Epithelial cell of esophagus (primary cell): Measurements from ENCODE around the gene SPTBN1.

Experiments used
- DNase-seq: peaks from one replicate; pipeline ENCODE4 v3.0.0; 2010; ENCODE audit warnings: low read depth
- H3K4me3 ChIP-seq: 2 replicates; pipeline ENCODE4 v1.5.1; 2011; ENCODE audit warnings: mild to moderate bottlenecking, low read length, control low read depth
- CTCF ChIP-seq: IDR thresholded peaks from 2 replicates; pipeline ENCODE4 v1.5.1; 2011; ENCODE audit warnings: low read depth, mild to moderate bottlenecking, low read length, control low read depth, inconsistent platforms; ENCODE audit not compliant: insufficient read depth; ENCODE audit errors: missing control alignments

Gene SPTBN1

DNA sequence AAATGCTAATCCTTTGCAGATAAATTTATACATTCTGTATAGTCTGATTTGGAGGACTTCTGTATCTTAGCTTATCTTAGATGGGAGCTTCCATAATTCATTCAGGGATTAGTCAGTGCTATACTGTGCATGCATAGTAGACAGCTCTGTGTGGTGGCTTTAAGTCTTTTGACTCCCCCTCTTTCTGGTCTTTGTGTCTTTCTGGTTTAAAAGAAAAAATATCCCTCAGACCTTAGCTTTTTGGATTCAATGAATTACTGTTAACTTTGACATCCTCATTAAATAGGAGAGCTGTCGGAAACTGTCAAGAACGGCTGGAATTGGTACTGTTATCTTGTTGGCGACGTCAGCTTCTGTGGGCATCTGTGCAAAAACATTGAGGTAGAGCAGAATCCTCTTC lies 130.4 kb downstream of the SPTBN1 start:
- no peak for TF ChIP-seq CTCF
- H3K4me3 ChIP-seq = no peak overlapping the region
- DNase-seq = no peak

DNA sequence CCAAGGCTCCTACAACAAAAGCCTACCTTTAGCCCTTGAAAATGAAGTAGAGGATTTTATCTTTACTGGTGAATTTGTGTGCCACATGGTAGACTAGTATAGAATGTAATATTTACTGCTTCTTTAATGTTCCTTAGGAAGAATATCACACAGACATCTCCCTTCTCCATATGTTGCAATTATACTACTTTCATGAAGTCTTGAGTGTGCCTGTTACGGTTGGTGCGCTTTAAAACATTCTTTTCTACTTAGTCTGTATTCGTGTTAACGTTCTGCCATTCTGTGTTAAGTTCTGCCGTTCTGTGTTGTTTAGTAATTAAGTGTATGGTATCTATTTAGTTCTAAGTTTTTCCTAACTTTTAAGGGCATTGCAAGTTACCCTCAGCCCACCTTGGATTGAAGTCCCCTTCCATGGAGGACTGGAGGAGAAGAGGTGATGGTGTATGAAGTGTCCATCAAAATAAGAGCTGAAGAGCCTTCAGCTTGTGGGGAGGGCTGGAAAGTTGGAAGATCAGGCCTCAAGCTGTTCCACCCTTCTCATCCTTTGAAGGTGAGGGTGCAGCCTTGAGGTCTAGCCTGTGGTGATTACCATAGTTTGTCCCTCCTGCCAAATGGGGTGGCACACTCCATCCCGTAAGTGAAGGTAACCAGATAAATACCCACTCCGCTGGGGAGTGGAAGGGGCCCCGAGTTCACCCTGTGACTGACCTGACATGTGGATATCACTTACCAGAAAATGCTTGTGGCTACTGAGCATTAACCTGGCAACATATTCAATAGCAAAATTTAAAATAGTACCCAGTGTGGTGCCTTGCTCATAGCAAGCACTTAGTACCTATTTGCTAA lies 131.3 kb downstream of the SPTBN1 start:
- no peak overlapping the region for H3K4me3 ChIP-seq
- no peak for TF ChIP-seq CTCF
- DNase-seq = no peak

DNA sequence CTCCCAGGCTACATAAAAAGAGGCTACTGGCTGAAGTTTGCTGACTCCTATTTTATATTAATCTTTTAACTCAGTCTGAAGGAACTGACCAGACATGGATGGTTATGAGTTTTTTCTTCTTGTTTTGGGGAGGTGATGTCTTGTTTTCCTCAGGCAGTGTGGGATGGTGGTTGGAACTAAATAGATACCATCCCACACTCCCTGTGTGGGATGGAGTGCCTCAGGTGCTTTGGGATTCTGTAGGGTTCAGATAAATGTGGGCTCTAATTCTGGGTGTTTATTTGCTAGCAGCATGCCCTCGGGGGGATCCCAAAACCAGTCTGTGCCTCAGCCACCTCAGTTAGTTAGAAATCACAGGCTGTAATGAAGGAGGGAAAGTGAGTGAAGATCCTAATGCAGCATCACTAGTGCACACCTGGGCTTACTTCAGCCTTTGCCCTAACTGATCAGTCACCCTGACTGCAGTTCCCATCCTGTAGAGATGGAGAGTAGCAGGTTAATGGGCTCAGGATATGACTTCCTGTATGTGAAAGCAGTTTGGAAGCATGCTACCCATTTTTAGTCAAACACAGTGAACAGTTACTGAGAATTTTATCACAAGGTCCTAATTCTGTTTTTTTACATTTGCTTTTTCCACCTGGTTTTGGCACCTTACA lies 132.2 kb downstream of the SPTBN1 start:
- no peak for DNase-seq
- TF ChIP-seq CTCF = no peak
- H3K4me3 ChIP-seq = no peak overlapping the region

GRCh38 chr2:54589038-54589339 lies 132.9 kb downstream of the SPTBN1 start:
- TF ChIP-seq CTCF = no peak
- H3K4me3 ChIP-seq = no peak overlapping the region

GRCh38 chr2:54589340-54590215 lies 133.5 kb downstream of the SPTBN1 start:
- no peak for TF ChIP-seq CTCF
- peak; percentile 77 for DNase-seq
- H3K4me3 ChIP-seq = no peak overlapping the region

More at GRCh38 chr2:54589038-54589339, 132.9 kb downstream of the SPTBN1 start:
- no peak for DNase-seq

GRCh38 chr2:54590216-54591120 lies 134.3 kb downstream of the SPTBN1 start:
- no peak for TF ChIP-seq CTCF
- no peak overlapping the region for H3K4me3 ChIP-seq
- DNase-seq = peak; percentile 41
